IPS-20b (cell line): Measurements from ENCODE around the gene TMEM171.

Experiments
- H3K27ac ChIP-seq: one replicate; pipeline ENCODE4 v1.5.1; 2013; ENCODE audit warnings: low read length
- H3K27me3 ChIP-seq: 2 replicates; pipeline ENCODE4 v1.6.1; 2013; ENCODE audit warnings: mild to moderate bottlenecking, low read length, inconsistent platforms; ENCODE audit not compliant: insufficient read depth
- H3K36me3 ChIP-seq: 2 replicates; pipeline ENCODE4 v1.6.1; 2013; ENCODE audit warnings: low read depth, mild to moderate bottlenecking, inconsistent platforms, low read length, moderate library complexity; ENCODE audit not compliant: insufficient read depth
- H3K4me1 ChIP-seq: 2 replicates; pipeline ENCODE4 v1.6.1; 2013; ENCODE audit warnings: mild to moderate bottlenecking, control low read depth, inconsistent platforms, low read length, moderate library complexity; ENCODE audit not compliant: insufficient read depth
- H3K4me3 ChIP-seq: 2 replicates; pipeline ENCODE4 v1.5.1; 2013; ENCODE audit warnings: mild to moderate bottlenecking, low read length, inconsistent platforms
- H3K9ac ChIP-seq: 2 replicates; pipeline ENCODE4 v1.6.1; 2013; ENCODE audit warnings: low read depth, mild to moderate bottlenecking, inconsistent platforms, low read length, moderate library complexity
- H3K9me3 ChIP-seq: 2 replicates; pipeline ENCODE4 v1.6.1; 2013; ENCODE audit warnings: mild to moderate bottlenecking, low read depth, low read length, inconsistent platforms; ENCODE audit not compliant: insufficient read depth

Gene TMEM171

GRCh38 chr5:73122875-73123810, 2.8 kb downstream of the TMEM171 start:
- Histone ChIP-seq H3K27me3 (peaks cover 62% of the 10 kb centered on the region), H3K36me3 (no peaks in the 10 kb centered on the region), H3K27ac (no peak overlapping the region), H3K9ac (no peak overlapping the region), H3K4me3 (no peak overlapping the region), H3K9me3 (no peaks in the 10 kb centered on the region), H3K4me1 (0 out of 2 replicates have a peak, but pooled peaks cover 4% of the 10 kb centered on the region)

DNA sequence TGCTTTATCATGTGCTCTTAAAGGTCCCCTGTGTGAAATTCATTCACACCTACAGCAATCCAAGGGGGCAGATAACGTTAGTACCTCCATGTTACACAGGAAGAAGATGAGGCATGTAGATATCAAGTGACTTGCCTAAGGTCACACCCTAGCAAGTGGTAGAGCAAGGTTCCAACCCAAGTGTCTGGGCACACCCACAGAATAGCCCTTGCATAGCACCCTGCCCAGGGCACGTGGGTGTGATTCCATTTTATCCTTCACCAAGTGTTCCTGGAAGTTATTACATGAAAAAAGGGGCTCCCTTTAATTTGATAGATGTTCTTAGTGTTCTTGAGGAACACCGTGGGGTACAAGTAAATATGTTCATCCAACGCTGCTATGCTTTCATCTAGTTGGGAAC, 4.9 kb downstream of the TMEM171 start:
- H3K27me3 ChIP-seq = peaks cover 40% of the 10 kb centered on the region
- no peaks in the 10 kb centered on the region for H3K9me3 ChIP-seq
- no peak overlapping the region for H3K9ac ChIP-seq
- no peaks in the 10 kb centered on the region for H3K36me3 ChIP-seq
- H3K4me1 ChIP-seq = peaks cover 7% of the 10 kb centered on the region; the same call in 1 of the 2 replicates
- H3K27ac ChIP-seq = no peak overlapping the region
- no peak overlapping the region for H3K4me3 ChIP-seq

GRCh38 chr5:73126381-73126780, 6.0 kb downstream of the TMEM171 start:
- Histone ChIP-seq H3K4me3 (no peak overlapping the region), H3K27me3 (peaks cover 29% of the 10 kb centered on the region), H3K36me3 (no peaks in the 10 kb centered on the region), H3K4me1 (peaks cover 16% of the 10 kb centered on the region), H3K27ac (no peak overlapping the region), H3K9me3 (no peaks in the 10 kb centered on the region), H3K9ac (no peak overlapping the region)

DNA sequence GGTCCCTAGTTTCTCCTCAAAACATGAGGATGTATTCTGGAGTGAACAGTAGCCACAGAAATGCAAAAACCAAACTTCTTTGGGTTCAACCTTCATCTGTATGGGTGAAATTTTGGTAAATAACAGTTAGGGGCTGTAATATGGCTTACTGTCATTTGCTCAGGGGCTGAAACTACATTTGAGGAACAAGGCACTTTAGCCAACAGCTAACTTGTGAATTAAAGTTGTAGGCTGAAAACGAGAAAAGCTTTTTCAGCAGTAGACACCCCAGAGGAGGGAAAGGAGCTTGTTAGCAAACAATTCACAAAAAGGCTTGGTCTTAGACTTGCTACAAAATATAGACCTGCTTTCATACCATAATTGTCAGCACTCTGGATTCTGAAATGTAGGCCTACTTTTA, 6.6 kb downstream of the TMEM171 start:
- Histone ChIP-seq H3K36me3 (no peaks in the 10 kb centered on the region), H3K4me3 (no peak overlapping the region), H3K27me3 (peaks cover 24% of the 10 kb centered on the region), H3K27ac (no peak overlapping the region), H3K9me3 (no peaks in the 10 kb centered on the region), H3K4me1 (peaks cover 16% of the 10 kb centered on the region), H3K9ac (no peak overlapping the region)

DNA sequence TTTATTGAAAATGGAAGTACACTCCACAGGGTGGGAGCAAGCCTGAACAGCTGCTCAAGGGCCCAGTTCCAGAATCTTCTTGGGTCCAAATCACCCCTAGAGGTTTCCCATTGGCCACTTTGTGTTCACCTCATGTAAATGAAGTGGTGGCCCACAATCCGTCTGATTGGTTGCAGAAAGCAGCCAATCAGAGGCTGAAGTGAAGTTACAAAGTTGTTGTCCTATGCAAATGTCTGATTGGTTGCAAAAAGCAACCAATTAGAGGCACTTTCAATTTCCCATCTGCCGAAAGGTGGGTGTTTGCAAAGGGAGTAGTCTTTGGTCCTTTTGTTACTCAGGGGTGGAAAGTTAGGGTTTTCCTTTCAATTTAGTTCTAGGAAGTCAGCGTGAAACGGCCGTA, 8.8 kb downstream of the TMEM171 start:
- H3K4me3 ChIP-seq = no peak overlapping the region
- no peak overlapping the region for H3K27ac ChIP-seq
- no peaks in the 10 kb centered on the region for H3K36me3 ChIP-seq
- no peak overlapping the region for H3K9ac ChIP-seq
- H3K4me1 ChIP-seq = peaks cover 12% of the 10 kb centered on the region
- no peaks in the 10 kb centered on the region for H3K9me3 ChIP-seq
- peaks cover 2% of the 10 kb centered on the region; the same call in 1 of the 2 replicates for H3K27me3 ChIP-seq

- no peak overlapping the region for H3K9ac ChIP-seq
- no peaks in the 10 kb centered on the region for H3K36me3 ChIP-seq
- H3K4me3 ChIP-seq = no peak overlapping the region
- H3K4me1 ChIP-seq = peaks cover 12% of the 10 kb centered on the region
- no peaks in the 10 kb centered on the region for H3K27me3 ChIP-seq
- no peak overlapping the region for H3K27ac ChIP-seq
- no peaks in the 10 kb centered on the region for H3K9me3 ChIP-seq
Measured at GRCh38 chr5:73130811-73131210, 10.4 kb downstream of the TMEM171 start.

GRCh38 chr5:73131711-73132425, 11.5 kb downstream of the TMEM171 start:
- Histone ChIP-seq H3K27me3 (no peaks in the 10 kb centered on the region), H3K9me3 (no peaks in the 10 kb centered on the region)

DNA sequence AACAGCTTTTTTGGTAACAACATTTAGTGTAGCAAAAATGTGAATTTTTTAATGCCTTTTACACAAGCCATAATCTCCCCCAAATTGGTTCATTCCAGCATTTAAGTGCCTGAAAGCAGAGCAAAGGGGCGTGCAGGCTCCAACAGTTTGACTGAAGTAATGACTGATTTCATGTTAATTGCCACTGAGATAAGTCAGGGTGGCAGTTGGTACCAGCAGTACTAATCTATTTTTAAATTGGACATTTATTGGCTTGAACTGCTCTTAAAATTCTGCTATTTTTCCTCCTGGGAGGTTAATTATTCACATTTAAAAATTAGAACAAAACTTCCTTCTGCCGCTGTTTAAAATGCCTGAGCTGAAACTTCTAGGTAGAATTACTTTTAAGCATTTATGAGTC, 12.4 kb downstream of the TMEM171 start:
- no peaks in the 10 kb centered on the region for H3K9me3 ChIP-seq
- H3K4me3 ChIP-seq = no peak overlapping the region
- H3K27ac ChIP-seq = no peak overlapping the region
- H3K27me3 ChIP-seq = no peaks in the 10 kb centered on the region
- peaks cover 20% of the 10 kb centered on the region for H3K4me1 ChIP-seq
- no peaks in the 10 kb centered on the region for H3K36me3 ChIP-seq
- no peak overlapping the region for H3K9ac ChIP-seq

More at GRCh38 chr5:73131711-73132425, 11.5 kb downstream of the TMEM171 start:
- H3K4me1 ChIP-seq = peaks cover 20% of the 10 kb centered on the region
- no peak overlapping the region for H3K27ac ChIP-seq
- H3K9ac ChIP-seq = no peak overlapping the region
- no peaks in the 10 kb centered on the region for H3K36me3 ChIP-seq
- no peak overlapping the region for H3K4me3 ChIP-seq

DNA sequence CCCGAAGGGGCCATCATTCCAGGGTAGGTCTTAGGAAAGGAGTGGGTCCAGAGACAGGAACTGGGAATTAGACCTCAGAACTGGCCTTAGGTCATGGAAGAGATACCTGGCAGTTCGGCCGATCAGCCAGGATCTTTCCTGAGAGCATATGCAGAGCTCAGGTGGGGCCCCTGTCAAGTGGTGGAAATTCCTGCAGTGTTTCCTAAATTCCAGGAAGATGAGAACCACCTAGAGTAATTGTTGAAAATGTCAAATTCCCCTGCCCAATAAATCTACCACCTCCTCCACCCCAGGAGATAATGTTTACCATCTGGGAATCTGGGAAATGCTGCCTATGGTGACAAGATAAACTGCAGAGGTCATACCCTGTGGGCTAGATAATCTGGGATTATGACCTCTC, 14.6 kb downstream of the TMEM171 start:
- no peaks in the 10 kb centered on the region for H3K36me3 ChIP-seq
- no peaks in the 10 kb centered on the region for H3K27me3 ChIP-seq
- no peaks in the 10 kb centered on the region for H3K9me3 ChIP-seq
- H3K9ac ChIP-seq = no peak overlapping the region
- H3K4me1 ChIP-seq = peaks cover 20% of the 10 kb centered on the region
- H3K4me3 ChIP-seq = no peak overlapping the region
- H3K27ac ChIP-seq = no peak overlapping the region

GRCh38 chr5:73135429-73136054, 15.2 kb downstream of the TMEM171 start:
- H3K27ac ChIP-seq = no peak overlapping the region
- H3K9me3 ChIP-seq = no peaks in the 10 kb centered on the region
- no peak overlapping the region for H3K4me3 ChIP-seq
- no peaks in the 10 kb centered on the region for H3K36me3 ChIP-seq
- H3K27me3 ChIP-seq = no peaks in the 10 kb centered on the region
- H3K4me1 ChIP-seq = peaks cover 16% of the 10 kb centered on the region
- H3K9ac ChIP-seq = no peak overlapping the region

GRCh38 chr5:73136055-73136562, 15.7 kb downstream of the TMEM171 start:
- H3K9ac ChIP-seq = no peak overlapping the region

More at GRCh38 chr5:73136055-73136562, 15.7 kb downstream of the TMEM171 start:
- H3K27ac ChIP-seq = no peak overlapping the region
- H3K4me1 ChIP-seq = peaks cover 10% of the 10 kb centered on the region
- H3K9me3 ChIP-seq = no peaks in the 10 kb centered on the region
- H3K36me3 ChIP-seq = no peaks in the 10 kb centered on the region
- H3K4me3 ChIP-seq = no peak overlapping the region
- no peaks in the 10 kb centered on the region for H3K27me3 ChIP-seq
